K562 (cell line): ENCODE data around the gene PSMC6. TPM values are rescaled to one million over a fixed set of nuclear protein-coding genes. Genes with fewer than 3 reads are reported as not detected.

Experiments used
- ATAC-seq: fragments of 200-7000 bp; cut with Tn5 transposase; 3 replicates; pipeline ENCODE4 v1.9.1; 2020; ENCODE audit warnings: moderate library complexity
- BruUV-seq: library from RNA; stranded (reverse); fragments of 400-500 nt; replicated peaks from 2 replicates; lab custom pipeline; 2021; lab: Mats Ljungman, UMichigan
- CTCF ChIA-PET: fragments of 300-600 bp; formaldehyde crosslinking; extraction: SDS; loops from one replicate; lab custom pipeline; 2021; ENCODE audit warnings: low intra/inter-chr PET ratio; lab: Yijun Ruan, JAX
- POLR2A ChIA-PET: fragments of 300-600, 350-650 bp; sonication (Branson Sonifier 250); formaldehyde crosslinking; extraction: SDS; loops from one replicate; lab custom pipeline; 2021; ENCODE audit warnings: antibody characterized with exemption, inconsistent platforms; lab: Yijun Ruan, JAX
- DNase-seq, 4 experiments: peaks; one replicate each; pipeline versions ENCODE4 v3.0.0 to v3.0.0-alpha.2; 2011 to 2018; ENCODE audit warnings: low spot score in 3 of 4, mixed read lengths in 3 of 4; ENCODE audit errors: extremely low read depth in 1 of 4
- FAIRE-seq: peaks from 2 replicates; lab custom pipeline; 2011; peaks lifted over from hg19 to GRCh38; lab: Jason Lieb, UNC
- H2AFZ ChIP-seq: 2 replicates; pipeline ENCODE4 v1.6.0; 2011; ENCODE audit warnings: low read depth, low read length, control low read depth, inconsistent platforms
- H3K27ac ChIP-seq: fragments of 200-600 bp; 3 replicates; pipeline ENCODE4 v1.8.0; 2011; ENCODE audit warnings: low read depth, mild to moderate bottlenecking, control low read depth, inconsistent platforms, low read length, moderate library complexity, mixed read lengths; ENCODE audit errors: extremely low read depth
- H3K27me3 ChIP-seq, 2 experiments: fragments of 300-600 bp in 1 of 2; 2 replicates in 1 of 2; 3 replicates in 1 of 2; pipeline versions ENCODE4 v1.6.0 to v1.8.0; 2011; ENCODE audit warnings: inconsistent platforms in 2 of 2, low read length in 2 of 2, mild to moderate bottlenecking in 1 of 2, mixed read lengths in 1 of 2, moderate library complexity in 1 of 2; ENCODE audit not compliant: control insufficient read depth in 2 of 2, insufficient read depth in 2 of 2
- H3K36me3 ChIP-seq: fragments of 300-600 bp; 3 replicates; pipeline ENCODE4 v1.8.0; 2011; ENCODE audit warnings: mild to moderate bottlenecking, low read length, inconsistent platforms; ENCODE audit not compliant: control insufficient read depth, insufficient read depth
- H3K4me1 ChIP-seq, 2 experiments: fragments of 200-600 bp in 1 of 2; replicated peaks in 1 of 2; 2 replicates in 1 of 2; 3 replicates in 1 of 2; pipeline versions ENCODE4 v1.5.1 to v1.8.0; 2011; ENCODE audit warnings: inconsistent platforms in 2 of 2, low read length in 2 of 2, mild to moderate bottlenecking in 1 of 2, mixed read lengths in 1 of 2, moderate library complexity in 1 of 2; ENCODE audit not compliant: control insufficient read depth in 2 of 2, insufficient read depth in 2 of 2
- H3K4me2 ChIP-seq: 2 replicates; pipeline ENCODE4 v1.6.1; 2011; ENCODE audit warnings: low read length, control low read depth, inconsistent platforms, mixed read lengths; ENCODE audit not compliant: insufficient read depth
- H3K4me3 ChIP-seq: fragments of 200-600 bp; sonication (generic), shearing (Covaris generic); 2 replicates; pipeline ENCODE4 v1.5.1; 2016; ENCODE audit warnings: control low read depth, inconsistent platforms
- H3K79me2 ChIP-seq: fragments of 200-600 bp; 3 replicates; pipeline ENCODE4 v1.8.0; 2011; ENCODE audit warnings: low read length, inconsistent platforms; ENCODE audit not compliant: control insufficient read depth, insufficient read depth
- H3K9ac ChIP-seq, 2 experiments: 2 replicates each; pipeline versions ENCODE4 v1.6.0 to v1.6.1; 2011; ENCODE audit warnings: low read depth in 2 of 2, low read length in 2 of 2, control low read depth in 1 of 2, inconsistent platforms in 1 of 2, mild to moderate bottlenecking in 1 of 2, mixed read lengths in 1 of 2; ENCODE audit not compliant: insufficient read depth in 1 of 2
- H3K9me1 ChIP-seq: one replicate; pipeline ENCODE4 v1.6.0; 2011; ENCODE audit warnings: inconsistent platforms, mild to moderate bottlenecking, low read length, moderate library complexity; ENCODE audit not compliant: control insufficient read depth, insufficient read depth
- H3K9me3 ChIP-seq: replicated peaks from 2 replicates; pipeline ENCODE4 v1.5.1; 2011; ENCODE audit warnings: low read depth, low read length, inconsistent platforms; ENCODE audit not compliant: control insufficient read depth, insufficient read depth
- H4K20me1 ChIP-seq: replicated peaks from 2 replicates; pipeline ENCODE4 v1.6.1; 2011; ENCODE audit warnings: low read length, inconsistent platforms, mixed read lengths; ENCODE audit not compliant: control insufficient read depth, insufficient read depth
- KAT8 ChIP-seq: fragments of 450-650 bp; IDR thresholded peaks from 2 replicates; pipeline ENCODE4 v1.6.1; 2016; ENCODE audit warnings: low read depth, mild to moderate bottlenecking
- MCM2 ChIP-seq: fragments of 450-650 bp; IDR thresholded peaks from 2 replicates; pipeline ENCODE4 v1.6.1; 2017; ENCODE audit warnings: low read depth, mild to moderate bottlenecking
- MITF ChIP-seq: IDR thresholded peaks from 2 replicates; pipeline ENCODE4 v1.6.1; 2014; ENCODE audit warnings: antibody characterized with exemption
- NR2C1 ChIP-seq, 2 experiments: fragments of 450-650 bp; IDR thresholded peaks; 2 replicates each; pipeline ENCODE4 v1.6.1; 2017; ENCODE audit warnings: mild to moderate bottlenecking in 2 of 2, antibody characterized with exemption in 1 of 2, inconsistent platforms in 1 of 2, missing compliant biosample characterization in 1 of 2, missing genetic modification characterization in 1 of 2
- PCBP1 ChIP-seq: fragments of 200-400 bp; formaldehyde crosslinking; IDR thresholded peaks from 2 replicates; pipeline ENCODE4 v1.6.1; 2018; ENCODE audit warnings: mild to moderate bottlenecking, low read depth, low read length; ENCODE audit not compliant: poor library complexity, severe bottlenecking
- PHF8 ChIP-seq: fragments of 200-600 bp; sonication (generic); IDR thresholded peaks from 2 replicates; pipeline ENCODE4 v1.6.1; 2012; ENCODE audit warnings: mixed run types, mild to moderate bottlenecking, inconsistent platforms, low read length, moderate library complexity, borderline replicate concordance
- RAD21 ChIP-seq, 2 experiments: fragments of 250-450 bp in 1 of 2; fragments of 450-650 bp in 1 of 2; sonication (Bioruptor Pico) in 1 of 2; formaldehyde crosslinking in 1 of 2; IDR thresholded peaks in 1 of 2; conservative IDR thresholded peaks in 1 of 2; 2 replicates each; pipeline versions ENCODE4 v1.4.0 to v1.8.0; 2020 to 2022; ENCODE audit warnings: mild to moderate bottlenecking in 2 of 2, moderate library complexity in 1 of 2
- SAP30 ChIP-seq: fragments of 200-600 bp; sonication (generic); IDR thresholded peaks from 2 replicates; pipeline ENCODE4 v1.6.1; 2012; ENCODE audit warnings: borderline replicate concordance, low read depth, mild to moderate bottlenecking, moderate library complexity, low read length, control low read depth, inconsistent platforms; ENCODE audit not compliant: insufficient read depth, poor library complexity, severe bottlenecking
- SLC30A9 ChIP-seq: fragments of 250-450 bp; sonication (Bioruptor Pico); IDR thresholded peaks from 2 replicates; pipeline ENCODE4 v1.8.0; 2022; ENCODE audit warnings: mild to moderate bottlenecking, moderate library complexity
- SRSF7 ChIP-seq: fragments of 200-400 bp; formaldehyde crosslinking; optimal IDR thresholded peaks from 2 replicates; pipeline ENCODE3; 2017; ENCODE audit warnings: mild to moderate bottlenecking, low read depth, low read length
- TEAD1 ChIP-seq, 2 experiments: fragments of 450-650 bp in 1 of 2; sonication (generic) in 1 of 2; formaldehyde crosslinking; IDR thresholded peaks; 2 replicates each; pipeline versions ENCODE4 v1.4.0 to v1.8.0; 2020 to 2022; ENCODE audit warnings: mild to moderate bottlenecking in 2 of 2, missing genetic modification reagents in 1 of 2
- ZNF140 ChIP-seq: fragments of 250-450 bp; sonication (Bioruptor Pico); IDR thresholded peaks from 2 replicates; pipeline ENCODE4 v1.8.0; 2021; ENCODE audit warnings: moderate library complexity, mild to moderate bottlenecking, inconsistent platforms
- ZNF518B ChIP-seq: fragments of 250-450 bp; sonication (Bioruptor Pico); IDR thresholded peaks from 2 replicates; pipeline ENCODE4 v1.5.0; 2021; ENCODE audit warnings: mild to moderate bottlenecking, moderate library complexity
- ZNF561 ChIP-seq: fragments of 450-650 bp; formaldehyde crosslinking; conservative IDR thresholded peaks from 2 replicates; pipeline ENCODE4 v1.4.0; 2020; ENCODE audit warnings: mild to moderate bottlenecking, moderate library complexity
- WGBS: fragments of 100-300 bp; shearing (Covaris generic); methylation state at CpG from one replicate; pipeline ENCODE4 v1.1.6; 2016; ENCODE audit warnings: low coverage, mixed read lengths; ENCODE audit not compliant: insufficient coverage; ENCODE audit errors: missing lambda C conversion rate; 5-methylcytosine and 5-hydroxymethylcytosine counted together
- in situ Hi-C: fragments of 300-500 bp; cut with MboI; formaldehyde crosslinking; loops from 4 replicates; pipeline ENCODE4 v1.15.0; 2018; ENCODE audit warnings: inconsistent platforms, mixed read lengths
- intact Hi-C: fragments of 100-400 bp; cut with micrococcal nuclease; formaldehyde crosslinking; loops from 2 replicates; pipeline ENCODE4 v1.14.2; 2022
- polyA plus RNA-seq, 8 experiments: library from polyadenylated mRNA; depleted of rRNA in 4 of 8; stranded (reverse) in 5 of 8; unstranded in 3 of 8; fragments of >200 nt; fragmentation: Nextera tagmentation in 2 of 8; fragmentation: Illumina TruSeq in 1 of 8; extraction: Ambion mirVana in 2 of 8; extraction: Trizol in 1 of 8; gene quantifications; 2 replicates each; pipeline versions ENCODE4 v1.2.1 to v1.2.3, GENCODE V29; 2011 to 2014; ENCODE audit warnings: inconsistent platforms in 1 of 8, missing spikeins in 1 of 8
- total RNA-seq, 7 experiments: library from RNA; depleted of rRNA in 6 of 7; stranded (reverse); fragments of >200 nt in 6 of 7; fragmentation: Illumina TruSeq in 2 of 7; extraction: Trizol in 2 of 7; gene quantifications; 2 replicates each; pipeline versions ENCODE4 v1.2.1 to v1.2.3, GENCODE V29; 2011 to 2021; ENCODE audit warnings: low replicate concordance in 1 of 7

Gene PSMC6
- total and polyA plus RNA-seq, 9 of the 15 experiments (the other 6 are each of a cell fraction or from before 2014, with no cell fraction given) = 91.4 to 224 (median 182) TPM

- ChIA-PET POLR2A (interaction anchor here (1.3 to 1.5 kb wide), 2 partner anchors 10 to 17 kb away, joined by 4 to 7 read pairs; no protein-coding TSS in a partner anchor), CTCF (no interaction called here)
- Histone ChIP-seq H3K27me3 (no peaks in the 10 kb centered on the region), H4K20me1 (peaks cover 17% of the 10 kb centered on the region), H3K79me2 (peaks cover 87% of the 10 kb centered on the region), H3K4me1 (peaks cover 9 to 22% of the 10 kb centered on the region in 2 experiments; a peak in 4 of 5 replicates), H3K9me1 (no peaks in the 10 kb centered on the region), H3K36me3 (0 out of 3 replicates have a peak, but pooled peaks cover 2% of the 10 kb centered on the region), H3K9ac (no peak overlapping the region), H3K4me3 (no peak overlapping the region), H3K27ac (no peak overlapping the region), H2AFZ (no peak overlapping the region), H3K4me2 (no peak overlapping the region), H3K9me3 (no peaks in the 10 kb centered on the region)
- 80% methylated on average over 7 of the region's 7 CpGs for WGBS
- in situ Hi-C loops = no loop called here
- no peak for ATAC-seq
- TF ChIP-seq NR2C1 (IDR thresholded peaks at IDR 0.05) (no peak), NR2C1 (tag; IDR thresholded peaks at IDR 0.05) (no peak), TEAD1 (CRISPR knock-in tag; IDR thresholded peaks at IDR 0.05) (no peak), SLC30A9 (CRISPR knock-in tag) (no peak), SRSF7 (no peak), RAD21 (CRISPR knock-in tag; conservative IDR thresholded peaks at IDR 0.05 in 1 of 2, IDR thresholded peaks at IDR 0.05 in 1 of 2) (no peak), MCM2 (no peak), KAT8 (no peak), ZNF140 (CRISPR knock-in tag) (no peak), PCBP1 (no peak), PHF8 (no peak), SAP30 (no peak), MITF (no peak), ZNF518B (no peak), ZNF561 (CRISPR knock-in tag) (no peak)
- intact Hi-C loops = loop anchor here (5.0 kb wide), 1 partner anchor 139 kb away; the partner anchor contains the start of genes GPR137C and TXNDC16
- no peak for FAIRE-seq
- no peak for DNase-seq
- BruUV-seq = no TSS peak
Observed at GRCh38 chr14:52690983-52691760, 15.8 kb upstream of the PSMC6 start.
